Stimulated activated CD4-positive, alpha-beta T cell treated with anti-CD3 and anti-CD28 coated beads, Interleukin-15, amount 100 ng/mL, for 48 hours (primary cell): ENCODE data around the gene PRSS2.

ENCODE experiments used
- DNase-seq, 2 donors: peaks; one replicate each; pipeline ENCODE4 v3.0.0-alpha.2; 2020; ENCODE audit warnings: low read depth in 2 of 2

The PRSS2 gene

GRCh38 chr7:142801601-142802295 lies 31.0 kb downstream of the PRSS2 start:
- DNase-seq = no peak

- DNase-seq = no peak
Observed at GRCh38 chr7:142802301-142802700, 31.5 kb downstream of the PRSS2 start.

GRCh38 chr7:142803901-142804300 lies 33.1 kb downstream of the PRSS2 start:
- no peak for DNase-seq

GRCh38 chr7:142804728-142805207 lies 34.0 kb downstream of the PRSS2 start:
- DNase-seq = no peak

DNA sequence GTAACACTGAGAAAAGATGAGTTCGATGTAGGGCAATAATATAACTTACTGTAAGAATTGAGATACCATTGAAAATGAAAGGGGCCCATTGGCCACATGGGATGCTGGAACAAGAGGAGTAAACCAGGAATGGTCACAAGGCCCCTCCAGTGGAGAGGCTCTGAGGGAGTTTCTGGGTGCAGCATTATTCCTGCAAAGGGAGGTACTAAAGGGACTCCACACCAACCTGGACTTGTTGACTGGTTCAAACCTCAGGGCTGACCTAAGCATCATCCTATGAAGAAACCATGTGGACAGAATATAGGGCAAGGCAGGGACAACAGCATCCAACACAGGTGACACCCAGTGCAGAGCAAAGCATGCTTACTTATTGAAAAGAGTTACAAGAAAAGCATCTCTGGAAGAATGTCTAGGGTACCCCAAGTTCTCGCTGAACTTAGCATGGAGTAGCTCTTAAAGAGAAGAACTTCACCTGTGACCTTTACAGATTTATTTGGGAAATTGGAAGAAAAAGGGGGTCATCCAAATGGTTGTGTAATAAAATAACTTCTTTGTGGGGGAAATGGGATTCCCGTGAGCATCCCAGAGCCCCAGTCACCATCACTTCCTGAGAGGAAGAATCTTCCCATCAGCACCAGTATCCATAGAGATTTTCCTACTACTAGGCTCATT lies 34.7 kb downstream of the PRSS2 start:
- no peak for DNase-seq

- DNase-seq = no peak
Observed at GRCh38 chr7:142806022-142806356, 35.2 kb downstream of the PRSS2 start.

GRCh38 chr7:142806957-142807356 lies 36.2 kb downstream of the PRSS2 start:
- DNase-seq = no peak

DNA sequence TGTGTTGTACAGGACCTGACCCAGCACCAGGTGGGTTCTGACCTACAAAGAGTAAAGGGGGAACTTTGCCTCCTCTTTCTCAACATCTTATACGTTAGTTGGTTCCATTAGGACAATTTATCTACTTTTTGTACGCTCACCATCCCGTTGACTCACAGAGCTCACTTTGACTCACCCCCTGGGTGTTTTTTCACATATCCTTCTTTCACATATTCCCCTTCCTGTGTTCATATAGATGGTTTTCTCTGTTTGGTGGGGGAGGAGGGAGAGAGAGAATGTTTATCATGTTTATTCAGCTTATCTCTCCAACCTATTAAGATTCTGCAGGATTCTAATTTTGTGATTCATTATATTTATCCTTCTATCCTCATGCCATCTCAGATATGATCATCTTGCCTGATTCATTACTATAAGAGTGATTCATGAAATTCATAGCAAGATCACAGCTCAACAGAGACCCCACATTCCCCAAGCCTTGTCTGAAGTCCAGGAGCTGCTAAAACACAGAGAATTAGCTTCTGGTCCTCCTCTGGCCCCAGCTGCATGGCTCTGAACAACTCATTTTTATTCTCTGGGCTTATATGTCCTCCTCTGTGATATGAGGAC lies 37.2 kb downstream of the PRSS2 start:
- peak in 1 of 2 donors; percentile 50 for DNase-seq

GRCh38 chr7:142808461-142808801 lies 37.7 kb downstream of the PRSS2 start:
- DNase-seq = no peak

GRCh38 chr7:142808802-142809583 lies 38.2 kb downstream of the PRSS2 start:
- DNase-seq = peak; percentile 91 to 94

- DNase-seq = no peak
Observed at GRCh38 chr7:142809671-142810070, 38.9 kb downstream of the PRSS2 start.

GRCh38 chr7:142811154-142811737 lies 40.5 kb downstream of the PRSS2 start:
- no peak for DNase-seq

- no peak for DNase-seq
Observed at GRCh38 chr7:142812437-142813215, 41.9 kb downstream of the PRSS2 start.

- DNase-seq = no peak
Observed at GRCh38 chr7:142813226-142813625, 42.5 kb downstream of the PRSS2 start.

DNA sequence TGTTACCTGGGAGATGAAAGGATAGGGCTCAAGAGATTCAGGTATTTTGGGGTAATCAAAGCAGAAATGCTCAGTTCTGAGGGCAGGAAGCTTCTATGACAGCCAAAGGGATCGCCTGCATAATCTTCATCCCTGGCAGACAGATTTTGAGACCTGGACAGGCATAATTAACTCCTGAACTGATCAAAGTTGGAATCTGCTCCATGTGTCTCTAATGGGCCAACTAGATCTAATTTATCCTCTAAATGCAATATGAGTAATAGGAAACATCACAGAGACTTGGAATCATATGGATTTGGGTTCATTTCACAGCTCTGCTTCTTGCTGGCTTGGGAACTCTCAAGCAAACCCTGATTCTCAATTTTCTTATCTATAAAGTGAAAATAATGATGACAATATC lies 42.9 kb downstream of the PRSS2 start:
- no peak for DNase-seq

GRCh38 chr7:142814451-142814850 lies 43.7 kb downstream of the PRSS2 start:
- no peak for DNase-seq

GRCh38 chr7:142815134-142815533 lies 44.4 kb downstream of the PRSS2 start:
- no peak for DNase-seq

- no peak for DNase-seq
Observed at GRCh38 chr7:142817506-142817905, 46.7 kb downstream of the PRSS2 start.

- DNase-seq = no peak
Observed at GRCh38 chr7:142819530-142819929, 48.8 kb downstream of the PRSS2 start.

GRCh38 chr7:142822714-142823113 lies 51.9 kb downstream of the PRSS2 start:
- DNase-seq = no peak
